Cardiac fibroblast (primary cell): ENCODE measurements around the gene NETO1.
A peak's percentile ranks its signal among the peaks of the same experiment; 100 is the strongest.

Experiments used
- DNase-seq, 2 donors: peaks; one replicate each; pipeline versions ENCODE4 v3.0.0 to v3.0.0-alpha.2; 2010; ENCODE audit warnings: low read depth in 2 of 2
- H3K4me3 ChIP-seq, 2 donors: replicated peaks in 1 of 2; 1 replicate in 1 of 2; 2 replicates in 1 of 2; pipeline ENCODE4 v1.5.1; 2011; ENCODE audit warnings: low read depth in 2 of 2, low read length in 2 of 2, mild to moderate bottlenecking in 2 of 2, moderate library complexity in 1 of 2
- CTCF ChIP-seq: IDR thresholded peaks from one replicate; pipeline ENCODE4 v1.5.1; 2011; ENCODE audit warnings: low read depth, mild to moderate bottlenecking, low read length, inconsistent platforms

NETO1 gene

GRCh38 chr18:72847771-72848170 lies 20.0 kb downstream of the NETO1 start:
- no peak overlapping the region for H3K4me3 ChIP-seq

GRCh38 chr18:72846736-72847533 lies 20.9 kb downstream of the NETO1 start:
- TF ChIP-seq CTCF, result no peak

More at GRCh38 chr18:72847771-72848170, 20.0 kb downstream of the NETO1 start:
- no peak for TF ChIP-seq CTCF
- no peak for DNase-seq

GRCh38 chr18:72843743-72844142 lies 24.0 kb downstream of the NETO1 start:
- TF ChIP-seq CTCF, result no peak
- DNase-seq, result no peak
- H3K4me3 ChIP-seq, result no peak overlapping the region

More at GRCh38 chr18:72846736-72847533, 20.9 kb downstream of the NETO1 start:
- no peak overlapping the region for H3K4me3 ChIP-seq
- DNase-seq, result no peak

- no peak for DNase-seq
- TF ChIP-seq CTCF, result no peak
- H3K4me3 ChIP-seq, result no peak overlapping the region
Measured at GRCh38 chr18:72840109-72840508, 27.7 kb downstream of the NETO1 start.

GRCh38 chr18:72834731-72835130 lies 33.1 kb downstream of the NETO1 start:
- no peak for DNase-seq
- TF ChIP-seq CTCF, result no peak
- no peak overlapping the region for H3K4me3 ChIP-seq

GRCh38 chr18:72833471-72833870 lies 34.3 kb downstream of the NETO1 start:
- no peak for TF ChIP-seq CTCF
- DNase-seq, result peak in 1 of 2 donors; percentile 19
- H3K4me3 ChIP-seq, result no peak overlapping the region
